Hepatocyte (in vitro differentiated cells): ENCODE data around the gene TAF12. TPM values are rescaled to one million over a fixed set of nuclear protein-coding genes. Genes with fewer than 3 reads are reported as not detected.

Source experiments
- DNase-seq: peaks from one replicate; pipeline ENCODE4 v3.0.0-alpha.2; 2016; ENCODE audit warnings: low spot score
- H2AFZ ChIP-seq: fragments of 200-600 bp; sonication (generic); 2 replicates; pipeline ENCODE4 v1.6.0; 2016; ENCODE audit warnings: antibody characterized with exemption, mild to moderate bottlenecking
- H3K27ac ChIP-seq: fragments of 200-600 bp; sonication (generic); 2 replicates; pipeline ENCODE4 v1.5.1; 2016; ENCODE audit warnings: mild to moderate bottlenecking
- H3K27me3 ChIP-seq: fragments of 200-600 bp; sonication (generic); 2 replicates; pipeline ENCODE4 v1.6.1; 2016
- H3K36me3 ChIP-seq: fragments of 200-600 bp; sonication (generic); replicated peaks from 2 replicates; pipeline ENCODE4 v1.5.1; 2016; ENCODE audit warnings: low read depth; ENCODE audit not compliant: insufficient read depth
- H3K4me1 ChIP-seq: fragments of 200-600 bp; sonication (generic); 2 replicates; pipeline ENCODE4 v1.5.1; 2016; ENCODE audit warnings: mild to moderate bottlenecking, moderate library complexity; ENCODE audit not compliant: insufficient read depth
- H3K4me2 ChIP-seq: fragments of 200-600 bp; sonication (generic); 2 replicates; pipeline ENCODE4 v1.6.0; 2016
- H3K4me3 ChIP-seq: fragments of 200-600 bp; sonication (generic); 2 replicates; pipeline ENCODE4 v1.5.1; 2016; ENCODE audit warnings: mild to moderate bottlenecking
- H3K79me2 ChIP-seq: fragments of 200-600 bp; sonication (generic); 2 replicates; pipeline ENCODE4 v1.6.0; 2017; ENCODE audit warnings: mild to moderate bottlenecking
- H3K9me2 ChIP-seq: fragments of 200-600 bp; sonication (generic); replicated peaks from 2 replicates; pipeline ENCODE4 v1.6.0; 2017; ENCODE audit warnings: mild to moderate bottlenecking; ENCODE audit not compliant: insufficient read depth
- H3K9me3 ChIP-seq: fragments of 200-600 bp; sonication (generic); 2 replicates; pipeline ENCODE4 v1.5.1; 2016; ENCODE audit warnings: low read depth, mild to moderate bottlenecking
- H4K20me1 ChIP-seq: fragments of 200-600 bp; sonication (generic); 2 replicates; pipeline ENCODE4 v1.6.0; 2016; ENCODE audit warnings: mild to moderate bottlenecking; ENCODE audit not compliant: insufficient read depth, poor library complexity, severe bottlenecking
- CTCF ChIP-seq: fragments of 200-600 bp; sonication (generic); IDR thresholded peaks from 2 replicates; pipeline ENCODE4 v1.5.1; 2016; ENCODE audit warnings: antibody characterized with exemption, mild to moderate bottlenecking; ENCODE audit not compliant: poor library complexity
- EZH2 ChIP-seq: fragments of 200-600 bp; sonication (generic); IDR thresholded peaks from 2 replicates; pipeline ENCODE4 v1.6.1; 2016; ENCODE audit warnings: antibody characterized with exemption, mild to moderate bottlenecking, borderline replicate concordance
- EZH2phosphoT487 ChIP-seq: fragments of 200-600 bp; sonication (generic); IDR thresholded peaks from one replicate; pipeline ENCODE4 v1.6.1; 2018; ENCODE audit warnings: antibody characterized with exemption, mild to moderate bottlenecking, low read depth, moderate library complexity; ENCODE audit not compliant: unreplicated experiment, severe bottlenecking
- WGBS: methylation state at CpG from one replicate; pipeline ENCODE4 v1.1.6; 2016; ENCODE audit warnings: low lambda C conversion rate; ENCODE audit errors: missing lambda C conversion rate; 5-methylcytosine and 5-hydroxymethylcytosine counted together
- polyA plus RNA-seq: library from polyadenylated mRNA; unstranded; fragments of >200 nt; fragmentation: Nextera tagmentation; extraction: Ambion mirVana; gene quantifications from 2 replicates; pipeline ENCODE4 v1.2.1, GENCODE V29; 2016
- total RNA-seq: library from RNA; depleted of rRNA; stranded (reverse); fragments of >200 nt; gene quantifications from 2 replicates; pipeline ENCODE4 v1.2.3, GENCODE V29; 2014

TAF12 gene
- total and polyA plus RNA-seq, 2 experiments from 2014 or later: 26.5 to 35.0 TPM

GRCh38 chr1:28668956-28669723 lies 26.3 kb upstream of the TAF12 start:
- Histone ChIP-seq H3K9me2 (no peaks in the 10 kb centered on the region), H3K9me3 (no peaks in the 10 kb centered on the region), H3K27me3 (no peaks in the 10 kb centered on the region), H3K4me2 (peak overlapping the region; percentile 93), H3K27ac (peak overlapping the region; percentile 100), H3K36me3 (no peaks in the 10 kb centered on the region), H3K4me1 (peaks cover 16% of the 10 kb centered on the region), H3K4me3 (peak overlapping the region; percentile 57), H4K20me1 (no peaks in the 10 kb centered on the region), H3K79me2 (peaks cover 44% of the 10 kb centered on the region), H2AFZ (peak overlapping the region; percentile 76)
- peak; percentile 91 for DNase-seq
- WGBS: 4% methylated on average over 26 of the region's 63 CpGs
- TF ChIP-seq EZH2: no peak
- TF ChIP-seq EZH2phosphoT487: no peak

- Histone ChIP-seq H4K20me1 (no peaks in the 10 kb centered on the region), H3K9me2 (no peaks in the 10 kb centered on the region), H3K4me3 (peak within 1 kb of the TSS; percentile 57), H2AFZ (peak within 1 kb of the TSS; percentile 98), H3K9me3 (no peaks in the 10 kb centered on the region), H3K4me2 (peak within 1 kb of the TSS; percentile 93), H3K4me1 (peaks cover 16% of the 10 kb centered on the region), H3K27ac (peak within 1 kb of the TSS; percentile 100), H3K79me2 (peaks cover 37% of the 10 kb centered on the region), H3K36me3 (no peaks in the 10 kb centered on the region), H3K27me3 (no peaks in the 10 kb centered on the region)
- 2% methylated on average over 22 of the region's 57 CpGs for WGBS
- TF ChIP-seq EZH2phosphoT487 (no peak), CTCF (no peak), EZH2 (no peak)
- peak; percentile 97 for DNase-seq
These were observed 25.5 kb upstream of the TAF12 start, which contains the start of gene GMEB1 for GRCh38 chr1:28668191-28668955. Gene GMEB1 (plus strand): TSS chr1:28668784. CDS start chr1:28683613, 14,829 bp downstream.

- no peak for DNase-seq
- Histone ChIP-seq H3K9me3 (no peaks in the 10 kb centered on the region), H3K27me3 (no peaks in the 10 kb centered on the region), H3K4me1 (peaks cover 16% of the 10 kb centered on the region), H3K79me2 (peaks cover 23% of the 10 kb centered on the region), H3K4me3 (no peak overlapping the region), H4K20me1 (no peaks in the 10 kb centered on the region), H3K4me2 (no peak overlapping the region), H2AFZ (no peak overlapping the region), H3K9me2 (no peaks in the 10 kb centered on the region), H3K27ac (no peak overlapping the region), H3K36me3 (no peaks in the 10 kb centered on the region)
- TF ChIP-seq EZH2 (no peak), CTCF (no peak), EZH2phosphoT487 (no peak)
- WGBS: 100% methylated on average over 11 of the region's 12 CpGs
These were observed 23.9 kb upstream of the TAF12 start for GRCh38 chr1:28666806-28667205.
